Upper lobe of right lung (tissue), 1 donor: ENCODE results near the gene SLC37A4. TPM values are rescaled to one million over a fixed set of nuclear protein-coding genes. Genes with fewer than 3 reads are reported as not detected.
"Not testable (repeated sequence)": the region's sequence is repeated elsewhere in the genome, so short reads cannot be mapped to it uniquely, and the experiment has no call there.

ENCODE experiments used
- ATAC-seq: fragments of 200-7000 bp; cut with Tn5 transposase; one replicate; pipeline ENCODE4 v1.9.1; 2020; ENCODE audit warnings: mild to moderate bottlenecking, moderate library complexity
- DNase-seq: peaks from one replicate; pipeline ENCODE4 v3.0.0-alpha.2; 2020
- H3K27ac ChIP-seq: fragments of 200-600 bp; one replicate; pipeline ENCODE4 v1.8.0; 2022
- H3K27me3 ChIP-seq: fragments of 200-600 bp; one replicate; pipeline ENCODE4 v1.8.0; 2022; ENCODE audit warnings: mild to moderate bottlenecking
- H3K36me3 ChIP-seq: fragments of 200-600 bp; one replicate; pipeline ENCODE4 v1.8.0; 2022
- H3K4me1 ChIP-seq: fragments of 200-600 bp; one replicate; pipeline ENCODE4 v1.8.0; 2022
- H3K4me3 ChIP-seq: fragments of 200-600 bp; one replicate; pipeline ENCODE4 v1.8.0; 2022; ENCODE audit warnings: mild to moderate bottlenecking
- H3K9me3 ChIP-seq: fragments of 200-600 bp; one replicate; pipeline ENCODE4 v1.8.0; 2022
- intact Hi-C: fragments of 100-400 bp; cut with DNase I; formaldehyde crosslinking; loops from one replicate; pipeline ENCODE4 v1.11.0; 2022
- total RNA-seq: library from RNA; stranded (reverse); fragmentation: NEBNext Ultra II Directional; extraction: Animal tissue kit (Norgen Biotek cat#: 25700); gene quantifications from one replicate; pipeline ENCODE4 v1.2.1, GENCODE V29; 2021
- TF ChIP-seq, protein P1 (sequence below): fragments of 200-600 bp; IDR thresholded peaks from one replicate; pipeline ENCODE4 v1.8.0; 2022; ENCODE audit warnings: antibody characterized with exemption
- donor health status: DM: no; HTN: yes; CAD: no; lungs with severe emphysema.

SLC37A4 gene
- total RNA-seq, 1 donor from 2014 or later = 19.3 TPM

DNA sequence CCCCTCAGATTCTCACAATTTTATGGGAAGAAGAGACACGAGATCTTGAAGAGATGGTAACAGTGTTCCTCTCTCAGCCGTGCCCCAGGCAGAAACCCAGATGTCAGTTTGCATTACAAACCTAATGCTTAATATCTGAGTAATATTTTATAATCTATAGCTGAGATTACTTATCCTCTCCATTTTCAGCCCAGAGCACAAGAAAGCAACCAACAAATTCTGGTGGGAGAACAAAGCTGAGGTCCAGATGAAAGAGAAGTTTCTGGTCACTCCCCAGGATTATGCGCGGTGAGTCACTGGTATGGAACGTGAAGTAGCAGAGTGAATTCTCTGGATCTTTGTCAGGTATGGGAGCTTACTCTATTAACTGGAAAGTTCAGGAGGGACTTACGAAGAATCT, 31.9 kb downstream of the SLC37A4 start:
- Histone ChIP-seq H3K27me3 (no peaks in the 10 kb centered on the region), H3K27ac (peak overlapping the region; percentile 90), H3K36me3 (peaks cover 41% of the 10 kb centered on the region), H3K9me3 (no peaks in the 10 kb centered on the region), H3K4me3 (peak overlapping the region; percentile 94), H3K4me1 (peaks cover 13% of the 10 kb centered on the region)
- ATAC-seq (peak; percentile 50), DNase-seq (no peak)
- intact Hi-C loops = no loop called here
- TF ChIP-seq, protein P1, sequence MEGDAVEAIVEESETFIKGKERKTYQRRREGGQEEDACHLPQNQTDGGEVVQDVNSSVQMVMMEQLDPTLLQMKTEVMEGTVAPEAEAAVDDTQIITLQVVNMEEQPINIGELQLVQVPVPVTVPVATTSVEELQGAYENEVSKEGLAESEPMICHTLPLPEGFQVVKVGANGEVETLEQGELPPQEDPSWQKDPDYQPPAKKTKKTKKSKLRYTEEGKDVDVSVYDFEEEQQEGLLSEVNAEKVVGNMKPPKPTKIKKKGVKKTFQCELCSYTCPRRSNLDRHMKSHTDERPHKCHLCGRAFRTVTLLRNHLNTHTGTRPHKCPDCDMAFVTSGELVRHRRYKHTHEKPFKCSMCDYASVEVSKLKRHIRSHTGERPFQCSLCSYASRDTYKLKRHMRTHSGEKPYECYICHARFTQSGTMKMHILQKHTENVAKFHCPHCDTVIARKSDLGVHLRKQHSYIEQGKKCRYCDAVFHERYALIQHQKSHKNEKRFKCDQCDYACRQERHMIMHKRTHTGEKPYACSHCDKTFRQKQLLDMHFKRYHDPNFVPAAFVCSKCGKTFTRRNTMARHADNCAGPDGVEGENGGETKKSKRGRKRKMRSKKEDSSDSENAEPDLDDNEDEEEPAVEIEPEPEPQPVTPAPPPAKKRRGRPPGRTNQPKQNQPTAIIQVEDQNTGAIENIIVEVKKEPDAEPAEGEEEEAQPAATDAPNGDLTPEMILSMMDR = no peak

DNA sequence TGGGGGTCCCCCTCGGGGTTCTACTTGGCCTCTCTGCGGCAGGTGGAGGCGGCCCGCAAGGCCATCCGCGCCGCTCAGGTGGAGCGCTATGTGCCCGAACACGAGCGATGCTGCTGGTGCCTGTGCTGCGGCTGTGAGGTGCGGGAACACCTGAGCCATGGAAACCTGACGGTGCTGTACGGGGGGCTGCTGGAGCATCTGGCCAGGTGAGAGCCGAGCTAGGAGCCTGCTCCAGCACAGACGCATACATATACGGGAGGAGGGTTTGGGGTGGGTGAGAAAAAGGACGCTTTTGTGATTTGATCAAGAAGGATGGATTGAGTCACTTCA, 32.3 kb downstream of the SLC37A4 start:
- TF ChIP-seq, protein P1 = no peak
- no peaks in the 10 kb centered on the region for H3K9me3 ChIP-seq
- H3K27me3 ChIP-seq = no peaks in the 10 kb centered on the region
- H3K27ac ChIP-seq = peak overlapping the region; percentile 90
- peaks cover 13% of the 10 kb centered on the region for H3K4me1 ChIP-seq
- H3K36me3 ChIP-seq = peaks cover 36% of the 10 kb centered on the region
- peak overlapping the region; percentile 94 for H3K4me3 ChIP-seq
- DNase-seq (no peak), ATAC-seq (no peak)
- intact Hi-C loops = no loop called here

DNA sequence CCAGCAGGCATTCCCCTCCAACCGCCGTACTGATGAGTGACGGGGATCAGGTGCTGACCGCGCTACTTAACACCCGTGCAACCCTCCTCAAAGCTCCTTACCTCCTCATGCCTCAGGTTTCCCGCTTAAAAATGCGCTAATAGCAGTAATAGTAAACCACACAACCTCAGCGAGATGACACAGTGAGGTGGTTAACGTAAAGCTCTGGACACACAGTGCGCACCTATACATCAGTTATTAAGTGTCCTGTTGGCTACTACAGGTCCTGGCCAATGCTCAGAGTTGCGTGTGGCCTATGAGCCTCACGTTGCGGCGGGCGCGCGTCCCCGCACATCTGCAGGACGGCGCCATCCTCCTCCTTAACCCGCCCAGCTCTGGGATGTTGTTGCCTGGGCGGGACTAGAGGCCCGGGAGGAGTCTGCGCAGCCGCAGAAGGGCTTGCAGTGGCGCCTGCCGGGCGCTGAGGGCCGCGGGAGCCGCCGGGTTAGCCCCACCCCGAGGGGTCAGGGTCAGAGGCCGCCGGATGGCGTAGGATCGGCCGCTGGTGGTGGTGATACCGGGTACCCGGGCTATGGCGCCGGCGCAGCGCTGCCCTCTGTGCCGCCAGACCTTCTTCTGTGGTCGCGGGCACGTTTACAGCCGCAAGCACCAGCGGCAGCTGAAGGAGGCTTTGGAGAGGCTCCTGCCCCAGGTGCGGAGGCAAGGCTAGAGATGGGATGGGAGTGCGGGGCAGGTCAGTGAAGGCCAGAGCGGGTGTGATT, 32.9 kb downstream of the SLC37A4 start, which contains the start of gene CENATAC:
Gene CENATAC (plus strand): TSS at position 512 of the 761 bp plus-strand sequence. CDS start 60 bp downstream, at position 572.
- peak; percentile 99 for ATAC-seq
- H3K27ac ChIP-seq = peak within 1 kb of the TSS; percentile 90
- intact Hi-C loops = no loop called here

DNA sequence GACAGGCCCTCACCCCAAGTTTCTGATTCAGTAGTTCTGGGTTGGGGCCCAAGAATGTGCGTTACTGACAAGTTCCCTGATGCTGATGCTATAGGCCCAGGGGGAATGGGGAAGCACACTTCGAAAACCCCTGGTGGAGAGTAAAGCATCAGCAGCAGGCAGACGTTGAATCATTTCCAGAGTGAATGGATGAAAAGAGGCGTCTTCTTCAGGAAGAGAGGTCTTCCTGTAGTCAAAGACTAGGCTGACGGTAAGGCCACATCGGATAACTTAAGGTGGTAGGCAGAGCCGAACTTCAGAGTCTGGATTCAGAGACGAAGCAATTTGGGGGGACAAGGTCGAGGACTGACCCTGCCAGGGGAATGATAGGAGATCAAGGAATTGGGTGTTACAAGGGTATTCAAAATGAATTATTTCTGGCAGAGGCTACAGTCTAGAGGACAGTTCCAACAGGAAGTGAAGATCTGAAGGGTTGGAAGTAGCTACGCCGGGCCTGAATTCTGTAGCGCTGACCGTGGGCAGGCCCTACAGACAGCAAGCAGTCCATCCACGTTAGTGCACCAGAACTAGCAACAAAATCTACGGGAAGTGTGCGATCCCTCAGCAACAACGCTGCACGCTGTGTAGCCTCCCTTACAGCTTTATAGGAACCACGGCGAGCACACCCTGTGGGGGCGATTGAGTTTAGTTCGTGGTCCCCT, 33.6 kb downstream of the SLC37A4 start:
- DNase-seq (no peak), ATAC-seq (peak; percentile 10)
- TF ChIP-seq, protein P1 = peak; percentile 11
- intact Hi-C loops = no loop called here
- peaks cover 24% of the 10 kb centered on the region for H3K36me3 ChIP-seq
- no peaks in the 10 kb centered on the region for H3K9me3 ChIP-seq
- peak overlapping the region; percentile 94 for H3K4me3 ChIP-seq
- H3K27me3 ChIP-seq = no peaks in the 10 kb centered on the region
- H3K27ac ChIP-seq = peak overlapping the region; percentile 90
- H3K4me1 ChIP-seq = peaks cover 13% of the 10 kb centered on the region

More for the DNA sequence above, 32.9 kb downstream of the SLC37A4 start, which contains the start of gene CENATAC:
- H3K4me1 ChIP-seq = peaks cover 13% of the 10 kb centered on the region
- H3K36me3 ChIP-seq = peaks cover 31% of the 10 kb centered on the region
- H3K9me3 ChIP-seq = no peaks in the 10 kb centered on the region
- TF ChIP-seq, protein P1 = peak; percentile 24
- peak; percentile 99 for DNase-seq
- H3K27me3 ChIP-seq = no peaks in the 10 kb centered on the region
- H3K4me3 ChIP-seq = peak within 1 kb of the TSS; percentile 94

DNA sequence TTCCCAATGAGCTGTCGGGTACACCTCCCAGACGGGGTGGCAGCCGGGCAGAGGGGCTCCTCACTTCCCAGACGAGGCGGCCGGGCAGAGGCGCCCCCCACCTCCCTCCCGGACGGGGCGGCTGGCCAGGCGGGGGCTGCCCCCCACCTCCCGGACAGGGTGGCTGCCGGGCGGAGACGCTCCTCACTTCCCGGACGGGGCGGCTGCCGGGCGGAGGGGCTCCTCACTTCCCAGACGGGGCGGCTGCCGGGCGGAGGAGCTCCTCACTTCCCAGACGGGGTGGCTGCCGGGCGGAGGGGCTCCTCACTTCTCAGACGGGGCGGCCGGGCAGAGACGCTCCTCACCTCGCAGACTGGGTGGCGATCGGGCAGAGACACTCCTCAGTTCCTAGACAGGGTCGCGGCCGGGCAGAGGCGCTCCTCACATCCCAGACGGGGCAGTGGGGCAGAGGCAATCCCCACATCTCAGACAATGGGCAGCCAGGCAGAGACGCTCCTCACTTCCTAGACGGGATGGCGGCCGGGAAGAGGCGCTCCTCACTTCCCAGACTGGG, 39.1 kb downstream of the SLC37A4 start:
- H3K27me3 ChIP-seq, H3K36me3 ChIP-seq, ATAC-seq, H3K4me3 ChIP-seq, intact Hi-C loops, H3K27ac ChIP-seq, H3K4me1 ChIP-seq, H3K9me3 ChIP-seq, DNase-seq: not testable (repeated sequence)

DNA sequence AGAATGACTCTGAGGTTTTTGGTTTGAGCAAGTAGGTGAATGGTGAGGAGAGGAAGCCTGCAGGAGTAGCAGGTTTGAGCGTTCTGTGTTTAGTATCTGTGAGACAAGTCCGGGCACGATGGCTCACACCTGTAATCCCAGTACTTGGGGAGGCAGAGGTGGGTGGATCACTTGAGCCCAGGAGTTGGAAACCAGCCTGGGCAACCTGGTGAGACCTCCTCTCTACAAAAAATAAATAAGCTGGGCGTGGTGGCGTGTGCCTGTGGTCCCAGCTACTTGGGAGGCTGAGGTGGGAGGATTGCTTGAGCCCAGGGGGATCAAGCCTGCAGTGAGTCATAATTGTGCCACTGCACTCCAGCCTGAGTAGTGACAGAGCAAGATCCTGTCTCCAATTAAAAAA, 42.4 kb downstream of the SLC37A4 start:
- Histone ChIP-seq H3K4me3 (no peak overlapping the region), H3K4me1 (no peaks in the 10 kb centered on the region), H3K27me3 (no peaks in the 10 kb centered on the region), H3K9me3 (no peaks in the 10 kb centered on the region), H3K36me3 (no peaks in the 10 kb centered on the region), H3K27ac (no peak overlapping the region)
- no peak for DNase-seq
- ATAC-seq = no peak
- intact Hi-C loops = no loop called here
- TF ChIP-seq, protein P1 = no peak
